Liver (tissue), 3 donors: ENCODE results near the gene RAC2.

Source experiments
- JUND ChIP-seq, 2 donors: IDR thresholded peaks; 2 replicates each; pipeline ENCODE4 v1.6.1; 2016; ENCODE audit warnings: antibody characterized with exemption in 2 of 2
- TAF1 ChIP-seq: conservative IDR thresholded peaks from 2 replicates; pipeline ENCODE4 v1.6.1; 2016; ENCODE audit warnings: antibody characterized with exemption, mild to moderate bottlenecking
- YY1 ChIP-seq: IDR thresholded peaks from 2 replicates; pipeline ENCODE4 v1.6.1; 2016; ENCODE audit warnings: antibody characterized with exemption, mild to moderate bottlenecking
- TF ChIP-seq, protein P1 (sequence below): IDR thresholded peaks from 2 replicates; pipeline ENCODE4 v1.6.1; 2016; ENCODE audit warnings: antibody characterized with exemption
- TF ChIP-seq, protein P2 (sequence below): IDR thresholded peaks from 2 replicates; pipeline ENCODE4 v1.6.1; 2016; ENCODE audit warnings: antibody characterized with exemption
- TF ChIP-seq, protein P3 (sequence below): fragments of 150-350 bp; IDR thresholded peaks from 2 replicates; pipeline ENCODE4 v1.5.1; 2017; ENCODE audit warnings: improper control_type of control experiment, low read depth, low read length; ENCODE audit not compliant: missing input control
- TF ChIP-seq, protein P4 (sequence below): IDR thresholded peaks from 2 replicates; pipeline ENCODE4 v1.6.1; 2016; ENCODE audit warnings: antibody characterized with exemption, mild to moderate bottlenecking
- donor health status: healthy.
- donor health status: healthy.

DNA sequence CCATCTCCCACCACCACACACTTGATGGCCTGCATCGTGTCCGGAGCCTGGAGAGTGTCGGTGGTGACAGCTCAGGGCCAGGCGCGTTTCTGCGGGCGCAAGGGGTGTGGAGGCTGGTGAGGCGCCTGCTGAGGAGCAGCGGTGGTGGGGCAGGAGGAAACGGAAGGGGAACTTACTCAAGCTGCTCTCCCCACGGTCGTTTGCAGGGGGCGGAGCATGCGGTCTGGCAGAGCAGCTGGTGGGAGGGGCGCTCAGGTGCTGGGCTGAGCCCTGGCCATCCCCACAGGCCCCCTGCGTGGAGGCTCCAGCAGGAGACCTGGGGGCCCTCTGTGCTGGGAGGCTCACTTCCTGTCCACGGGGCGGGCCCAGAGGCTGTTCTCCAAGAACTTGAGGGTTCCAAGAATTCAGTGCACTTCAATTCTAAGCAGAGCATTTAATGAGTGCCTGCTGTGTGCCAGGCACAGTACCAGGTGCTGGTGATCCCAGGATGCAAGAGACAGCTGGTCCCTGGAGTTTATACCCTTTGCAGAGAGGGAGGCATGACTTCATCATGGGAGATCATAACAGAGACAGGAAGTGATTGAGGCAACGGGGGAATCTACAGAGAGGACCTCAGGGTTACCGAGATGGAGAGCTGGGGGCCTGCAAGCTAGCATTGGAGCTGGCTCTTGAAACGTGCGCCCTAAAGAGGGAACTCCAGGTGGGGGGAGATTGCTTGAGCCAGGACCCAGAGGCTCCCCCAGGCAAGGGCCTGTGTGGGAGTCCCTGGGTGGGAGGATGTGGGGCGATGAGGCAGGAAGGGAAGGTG is at the start of gene RAC2:
- TF ChIP-seq YY1, result no peak
- TF ChIP-seq, protein P1, sequence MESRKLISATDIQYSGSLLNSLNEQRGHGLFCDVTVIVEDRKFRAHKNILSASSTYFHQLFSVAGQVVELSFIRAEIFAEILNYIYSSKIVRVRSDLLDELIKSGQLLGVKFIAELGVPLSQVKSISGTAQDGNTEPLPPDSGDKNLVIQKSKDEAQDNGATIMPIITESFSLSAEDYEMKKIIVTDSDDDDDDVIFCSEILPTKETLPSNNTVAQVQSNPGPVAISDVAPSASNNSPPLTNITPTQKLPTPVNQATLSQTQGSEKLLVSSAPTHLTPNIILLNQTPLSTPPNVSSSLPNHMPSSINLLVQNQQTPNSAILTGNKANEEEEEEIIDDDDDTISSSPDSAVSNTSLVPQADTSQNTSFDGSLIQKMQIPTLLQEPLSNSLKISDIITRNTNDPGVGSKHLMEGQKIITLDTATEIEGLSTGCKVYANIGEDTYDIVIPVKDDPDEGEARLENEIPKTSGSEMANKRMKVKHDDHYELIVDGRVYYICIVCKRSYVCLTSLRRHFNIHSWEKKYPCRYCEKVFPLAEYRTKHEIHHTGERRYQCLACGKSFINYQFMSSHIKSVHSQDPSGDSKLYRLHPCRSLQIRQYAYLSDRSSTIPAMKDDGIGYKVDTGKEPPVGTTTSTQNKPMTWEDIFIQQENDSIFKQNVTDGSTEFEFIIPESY, result no peak
- TF ChIP-seq, protein P2, sequence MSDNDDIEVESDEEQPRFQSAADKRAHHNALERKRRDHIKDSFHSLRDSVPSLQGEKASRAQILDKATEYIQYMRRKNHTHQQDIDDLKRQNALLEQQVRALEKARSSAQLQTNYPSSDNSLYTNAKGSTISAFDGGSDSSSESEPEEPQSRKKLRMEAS, result no peak
- TF ChIP-seq, protein P3, sequence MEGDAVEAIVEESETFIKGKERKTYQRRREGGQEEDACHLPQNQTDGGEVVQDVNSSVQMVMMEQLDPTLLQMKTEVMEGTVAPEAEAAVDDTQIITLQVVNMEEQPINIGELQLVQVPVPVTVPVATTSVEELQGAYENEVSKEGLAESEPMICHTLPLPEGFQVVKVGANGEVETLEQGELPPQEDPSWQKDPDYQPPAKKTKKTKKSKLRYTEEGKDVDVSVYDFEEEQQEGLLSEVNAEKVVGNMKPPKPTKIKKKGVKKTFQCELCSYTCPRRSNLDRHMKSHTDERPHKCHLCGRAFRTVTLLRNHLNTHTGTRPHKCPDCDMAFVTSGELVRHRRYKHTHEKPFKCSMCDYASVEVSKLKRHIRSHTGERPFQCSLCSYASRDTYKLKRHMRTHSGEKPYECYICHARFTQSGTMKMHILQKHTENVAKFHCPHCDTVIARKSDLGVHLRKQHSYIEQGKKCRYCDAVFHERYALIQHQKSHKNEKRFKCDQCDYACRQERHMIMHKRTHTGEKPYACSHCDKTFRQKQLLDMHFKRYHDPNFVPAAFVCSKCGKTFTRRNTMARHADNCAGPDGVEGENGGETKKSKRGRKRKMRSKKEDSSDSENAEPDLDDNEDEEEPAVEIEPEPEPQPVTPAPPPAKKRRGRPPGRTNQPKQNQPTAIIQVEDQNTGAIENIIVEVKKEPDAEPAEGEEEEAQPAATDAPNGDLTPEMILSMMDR, result no peak
- TF ChIP-seq, protein P4, sequence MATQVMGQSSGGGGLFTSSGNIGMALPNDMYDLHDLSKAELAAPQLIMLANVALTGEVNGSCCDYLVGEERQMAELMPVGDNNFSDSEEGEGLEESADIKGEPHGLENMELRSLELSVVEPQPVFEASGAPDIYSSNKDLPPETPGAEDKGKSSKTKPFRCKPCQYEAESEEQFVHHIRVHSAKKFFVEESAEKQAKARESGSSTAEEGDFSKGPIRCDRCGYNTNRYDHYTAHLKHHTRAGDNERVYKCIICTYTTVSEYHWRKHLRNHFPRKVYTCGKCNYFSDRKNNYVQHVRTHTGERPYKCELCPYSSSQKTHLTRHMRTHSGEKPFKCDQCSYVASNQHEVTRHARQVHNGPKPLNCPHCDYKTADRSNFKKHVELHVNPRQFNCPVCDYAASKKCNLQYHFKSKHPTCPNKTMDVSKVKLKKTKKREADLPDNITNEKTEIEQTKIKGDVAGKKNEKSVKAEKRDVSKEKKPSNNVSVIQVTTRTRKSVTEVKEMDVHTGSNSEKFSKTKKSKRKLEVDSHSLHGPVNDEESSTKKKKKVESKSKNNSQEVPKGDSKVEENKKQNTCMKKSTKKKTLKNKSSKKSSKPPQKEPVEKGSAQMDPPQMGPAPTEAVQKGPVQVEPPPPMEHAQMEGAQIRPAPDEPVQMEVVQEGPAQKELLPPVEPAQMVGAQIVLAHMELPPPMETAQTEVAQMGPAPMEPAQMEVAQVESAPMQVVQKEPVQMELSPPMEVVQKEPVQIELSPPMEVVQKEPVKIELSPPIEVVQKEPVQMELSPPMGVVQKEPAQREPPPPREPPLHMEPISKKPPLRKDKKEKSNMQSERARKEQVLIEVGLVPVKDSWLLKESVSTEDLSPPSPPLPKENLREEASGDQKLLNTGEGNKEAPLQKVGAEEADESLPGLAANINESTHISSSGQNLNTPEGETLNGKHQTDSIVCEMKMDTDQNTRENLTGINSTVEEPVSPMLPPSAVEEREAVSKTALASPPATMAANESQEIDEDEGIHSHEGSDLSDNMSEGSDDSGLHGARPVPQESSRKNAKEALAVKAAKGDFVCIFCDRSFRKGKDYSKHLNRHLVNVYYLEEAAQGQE, result no peak
- TF ChIP-seq TAF1, result no peak
- TF ChIP-seq JUND (IDR thresholded peaks at IDR 0.05), result no peak
